Prostate gland (tissue), 2 donors: Measurements from ENCODE around the gene AP2A1.

Source experiments
- POLR2A ChIP-seq: fragments of 450-650 bp; IDR thresholded peaks from one replicate; pipeline ENCODE4 v1.6.1; 2016; ENCODE audit warnings: antibody characterized with exemption, mild to moderate bottlenecking
- POLR2AphosphoS5 ChIP-seq: sonication (generic); formaldehyde crosslinking; IDR thresholded peaks from one replicate; pipeline ENCODE4 v1.6.1; 2017; ENCODE audit warnings: antibody characterized with exemption
- TF ChIP-seq, protein P1 (sequence below), 4 experiments: fragments of 200-600 bp in 2 of 4; fragments of 450-650 bp in 2 of 4; sonication (generic) in 2 of 4; IDR thresholded peaks; 1 replicate in 3 of 4; 2 replicates in 1 of 4; pipeline ENCODE4 v1.5.1; 2016 to 2019; ENCODE audit warnings: antibody characterized with exemption in 4 of 4, mild to moderate bottlenecking in 2 of 4, moderate library complexity in 2 of 4

DNA sequence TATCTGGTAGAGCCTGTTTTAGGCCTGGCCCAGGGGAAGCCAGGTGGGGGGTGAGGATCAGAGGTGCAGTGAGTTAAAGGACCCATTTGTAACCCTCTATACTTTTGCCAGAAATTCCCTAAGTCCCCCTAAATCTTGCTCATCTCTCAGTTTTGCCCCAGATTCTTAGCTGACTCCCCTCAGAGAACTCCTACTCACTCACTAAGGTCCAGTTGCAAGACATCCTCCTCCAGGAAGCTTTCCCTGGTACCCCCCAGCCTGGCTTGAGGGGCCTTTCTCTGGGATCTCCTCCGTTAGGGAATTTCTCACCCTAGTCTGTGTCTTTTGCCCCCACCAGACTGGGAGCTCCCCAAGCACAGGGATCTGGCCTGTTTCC is 5.6 kb upstream of the AP2A1 start:
- TF ChIP-seq POLR2A = no peak
- TF ChIP-seq, protein P1, sequence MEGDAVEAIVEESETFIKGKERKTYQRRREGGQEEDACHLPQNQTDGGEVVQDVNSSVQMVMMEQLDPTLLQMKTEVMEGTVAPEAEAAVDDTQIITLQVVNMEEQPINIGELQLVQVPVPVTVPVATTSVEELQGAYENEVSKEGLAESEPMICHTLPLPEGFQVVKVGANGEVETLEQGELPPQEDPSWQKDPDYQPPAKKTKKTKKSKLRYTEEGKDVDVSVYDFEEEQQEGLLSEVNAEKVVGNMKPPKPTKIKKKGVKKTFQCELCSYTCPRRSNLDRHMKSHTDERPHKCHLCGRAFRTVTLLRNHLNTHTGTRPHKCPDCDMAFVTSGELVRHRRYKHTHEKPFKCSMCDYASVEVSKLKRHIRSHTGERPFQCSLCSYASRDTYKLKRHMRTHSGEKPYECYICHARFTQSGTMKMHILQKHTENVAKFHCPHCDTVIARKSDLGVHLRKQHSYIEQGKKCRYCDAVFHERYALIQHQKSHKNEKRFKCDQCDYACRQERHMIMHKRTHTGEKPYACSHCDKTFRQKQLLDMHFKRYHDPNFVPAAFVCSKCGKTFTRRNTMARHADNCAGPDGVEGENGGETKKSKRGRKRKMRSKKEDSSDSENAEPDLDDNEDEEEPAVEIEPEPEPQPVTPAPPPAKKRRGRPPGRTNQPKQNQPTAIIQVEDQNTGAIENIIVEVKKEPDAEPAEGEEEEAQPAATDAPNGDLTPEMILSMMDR (IDR thresholded peaks at IDR 0.05) = no peak
- TF ChIP-seq POLR2AphosphoS5 = no peak
